A549 treated with GW870086 at 1 μM for 4 hours (cell line): ENCODE data around the gene FBXL2. TPM values are rescaled to one million over a fixed set of nuclear protein-coding genes. Genes with fewer than 3 reads are reported as not detected.

Experiments used
- total RNA-seq: library from RNA; stranded (reverse); fragments of 200-300 nt; extraction: Qiagen RNA extraction; gene quantifications from 5 replicates; pipeline ENCODE4 v1.2.3, GENCODE V29; 2022; ENCODE audit warnings: low read depth

FBXL2 gene
- 6.1 to 8.0 TPM (median 7.0 TPM) in 5 replicates for total RNA-seq

GRCh38 chr3:33277193-33277882 is at the start of gene FBXL2:
FBXL2 (plus strand) TSS chr3:33277442; CDS start chr3:33277513, 71 bp downstream.

Other genes with a start within 250 kb of the FBXL2 start
- 66.7 to 77.4 TPM (median 72.7 TPM) in 5 replicates for gene GLB1, start 180.3 kb upstream of the FBXL2 start, total RNA-seq
- 1.5 to 1.7 TPM (median 1.5 TPM) in 5 replicates for gene TMPPE, start 180.3 kb upstream of the FBXL2 start, total RNA-seq
- gene CRTAP, start 163.4 kb upstream of the FBXL2 start, total RNA-seq: 227 to 315 TPM (median 300 TPM) in 5 replicates
- gene SUSD5, start 58.6 kb upstream of the FBXL2 start, total RNA-seq: 2.9 to 4.2 TPM (median 3.4 TPM) in 5 replicates
- gene UBP1, start 163.0 kb downstream of the FBXL2 start, total RNA-seq: 45.4 to 62.3 TPM (median 53.7 TPM) in 5 replicates